T-helper 1 cell (primary cell): ENCODE results near the gene KRT39.
"Not testable (repeated sequence)": the region's sequence is repeated elsewhere in the genome, so short reads cannot be mapped to it uniquely, and the experiment has no call there.

Source experiments
- DNase-seq, 5 donors: peaks; one replicate each; pipeline ENCODE4 v3.0.0-alpha.2; 2012 to 2020

Gene KRT39

GRCh38 chr17:40937384-40937819, 29.3 kb downstream of the KRT39 start, which contains the start of gene KRT23:
KRT23 (minus strand) TSS chr17:40937646; CDS start chr17:40936603, 1,043 bp downstream.
- DNase-seq: no peak

- DNase-seq: no peak
These were observed 29.8 kb downstream of the KRT39 start for GRCh38 chr17:40936976-40937375.

GRCh38 chr17:40936437-40936971, 30.2 kb downstream of the KRT39 start:
- DNase-seq: no peak

- no peak for DNase-seq
These were observed 31.1 kb downstream of the KRT39 start for GRCh38 chr17:40935624-40936023.

GRCh38 chr17:40932608-40933007, 34.1 kb downstream of the KRT39 start:
- no peak for DNase-seq

GRCh38 chr17:40931311-40931710, 35.4 kb downstream of the KRT39 start:
- DNase-seq: no peak

GRCh38 chr17:40926341-40926740, 40.4 kb downstream of the KRT39 start:
- DNase-seq: no peak

GRCh38 chr17:40922239-40922638, 44.5 kb downstream of the KRT39 start:
- DNase-seq: no peak

GRCh38 chr17:40921026-40921425, 45.7 kb downstream of the KRT39 start:
- no peak for DNase-seq

- not testable (repeated sequence) for DNase-seq
These were observed 49.6 kb downstream of the KRT39 start for GRCh38 chr17:40917116-40917515.

GRCh38 chr17:40916366-40916765, 50.4 kb downstream of the KRT39 start:
- no peak for DNase-seq

- DNase-seq: no peak
These were observed 51.0 kb downstream of the KRT39 start for GRCh38 chr17:40915721-40916256.

GRCh38 chr17:40915199-40915661, 51.5 kb downstream of the KRT39 start:
- peak in 1 of 5 donors; percentile 17 for DNase-seq

- DNase-seq: no peak
These were observed 52.5 kb downstream of the KRT39 start for GRCh38 chr17:40914075-40914855.

GRCh38 chr17:40912486-40913210, 54.1 kb downstream of the KRT39 start:
- no peak for DNase-seq

- no peak for DNase-seq
These were observed 56.3 kb downstream of the KRT39 start for GRCh38 chr17:40910441-40910841.

GRCh38 chr17:40909755-40910154, 57.0 kb downstream of the KRT39 start:
- no peak for DNase-seq

- DNase-seq: peak; percentile 37 to 58 (median 45)
These were observed 57.4 kb downstream of the KRT39 start for GRCh38 chr17:40909351-40909750.
